Endothelial cell (in vitro differentiated cells): ENCODE results near the gene CCDC9B. TPM values are rescaled to one million over a fixed set of nuclear protein-coding genes. Genes with fewer than 3 reads are reported as not detected.

Experiments used
- DNase-seq: peaks from one replicate; pipeline ENCODE4 v3.0.0; 2021; ENCODE audit warnings: low spot score
- H3K27ac Mint-ChIP-seq: one replicate; pipeline ENCODE4 v1.8.0; 2021; ENCODE audit warnings: mixed read lengths, inconsistent platforms; ENCODE audit not compliant: unreplicated experiment
- H3K27me3 Mint-ChIP-seq: one replicate; pipeline ENCODE4 v1.8.0; 2021; ENCODE audit warnings: mild to moderate bottlenecking, moderate library complexity, mixed read lengths, inconsistent platforms; ENCODE audit not compliant: unreplicated experiment
- H3K36me3 Mint-ChIP-seq: one replicate; pipeline ENCODE4 v1.8.0; 2021; ENCODE audit warnings: mild to moderate bottlenecking, low read depth, mixed read lengths, inconsistent platforms; ENCODE audit not compliant: unreplicated experiment
- H3K4me1 Mint-ChIP-seq: one replicate; pipeline ENCODE4 v1.8.0; 2021; ENCODE audit warnings: mild to moderate bottlenecking, mixed read lengths, inconsistent platforms; ENCODE audit not compliant: unreplicated experiment
- H3K4me3 Mint-ChIP-seq: one replicate; pipeline ENCODE4 v1.8.0; 2021; ENCODE audit warnings: mild to moderate bottlenecking, mixed read lengths, inconsistent platforms; ENCODE audit not compliant: unreplicated experiment
- H3K9me3 Mint-ChIP-seq: one replicate; pipeline ENCODE4 v1.8.0; 2021; ENCODE audit warnings: mixed read lengths, inconsistent platforms; ENCODE audit not compliant: unreplicated experiment
- CTCF ChIP-seq: fragments of 200-600 bp; sonication (generic); IDR thresholded peaks from one replicate; pipeline ENCODE4 v1.5.0; 2021; ENCODE audit warnings: antibody characterized with exemption; ENCODE audit not compliant: unreplicated experiment
- total RNA-seq: library from RNA; stranded (reverse); fragmentation: NEBNext Ultra II Directional; extraction: Animal tissue kit (Norgen Biotek cat#: 25700); gene quantifications from one replicate; pipeline ENCODE4 v1.2.1, GENCODE V29; 2021; ENCODE audit not compliant: unreplicated experiment

The CCDC9B gene
- total RNA-seq, 1 donor from 2014 or later: 0.92 TPM

GRCh38 chr15:40325188-40325587 is 15.6 kb downstream of the CCDC9B start:
- peak overlapping the region; percentile 88 for H3K4me3 Mint-ChIP-seq
- DNase-seq: no peak
- H3K9me3 Mint-ChIP-seq: no peaks in the 10 kb centered on the region
- peak overlapping the region; percentile 70 for H3K27ac Mint-ChIP-seq
- TF ChIP-seq CTCF: no peak
- peaks cover 16% of the 10 kb centered on the region for H3K27me3 Mint-ChIP-seq
- no peaks in the 10 kb centered on the region for H3K36me3 Mint-ChIP-seq
- peaks cover 55% of the 10 kb centered on the region for H3K4me1 Mint-ChIP-seq

- DNase-seq: no peak
- peaks cover 18% of the 10 kb centered on the region for H3K27me3 Mint-ChIP-seq
- H3K27ac Mint-ChIP-seq: no peak overlapping the region
- peak overlapping the region; percentile 88 for H3K4me3 Mint-ChIP-seq
- no peaks in the 10 kb centered on the region for H3K9me3 Mint-ChIP-seq
- no peaks in the 10 kb centered on the region for H3K36me3 Mint-ChIP-seq
- H3K4me1 Mint-ChIP-seq: peaks cover 48% of the 10 kb centered on the region
- TF ChIP-seq CTCF: no peak
Observed at GRCh38 chr15:40323953-40324937, 16.5 kb downstream of the CCDC9B start.

GRCh38 chr15:40323239-40323952 is 17.3 kb downstream of the CCDC9B start, which contains the start of gene INAFM2:
Gene INAFM2, plus strand, starts transcription at chr15:40323692. Its CDS starts 364 bp downstream, at chr15:40324056.
- Mint-ChIP-seq H3K4me3 (peak within 1 kb of the TSS; percentile 79), H3K9me3 (no peaks in the 10 kb centered on the region), H3K4me1 (peaks cover 43% of the 10 kb centered on the region), H3K36me3 (no peaks in the 10 kb centered on the region), H3K27me3 (peaks cover 18% of the 10 kb centered on the region), H3K27ac (no peak within 1 kb of the TSS)
- peak; percentile 95 for DNase-seq
- peak; percentile 71 for TF ChIP-seq CTCF

- Mint-ChIP-seq H3K4me1 (peaks cover 36% of the 10 kb centered on the region), H3K36me3 (no peaks in the 10 kb centered on the region), H3K4me3 (peak overlapping the region; percentile 79), H3K9me3 (no peaks in the 10 kb centered on the region), H3K27ac (no peak overlapping the region), H3K27me3 (peaks cover 18% of the 10 kb centered on the region)
- TF ChIP-seq CTCF: no peak
- no peak for DNase-seq
Observed at GRCh38 chr15:40322531-40323238, 18.1 kb downstream of the CCDC9B start.
